Uterus (tissue), 4 donors: ENCODE measurements around the gene ATG13. TPM values are rescaled to one million over a fixed set of nuclear protein-coding genes. Genes with fewer than 3 reads are reported as not detected.

ENCODE experiments used
- DNase-seq, 2 donors: peaks; one replicate each; pipeline ENCODE4 v3.0.0-alpha.2; 2019 to 2020
- H3K27ac ChIP-seq, 2 donors: fragments of 200-600 bp; sonication (generic); 1 replicate in 1 of 2; 2 replicates in 1 of 2; pipeline ENCODE4 v1.5.1; 2016 to 2018
- H3K27me3 ChIP-seq, 2 donors: fragments of 200-600 bp; sonication (generic); one replicate each; pipeline ENCODE4 v1.5.1; 2018 to 2019; ENCODE audit warnings: control low read depth in 1 of 2
- H3K36me3 ChIP-seq, 2 donors: fragments of 200-600 bp; sonication (generic); one replicate each; pipeline ENCODE4 v1.5.1; 2019; ENCODE audit warnings: control low read depth in 1 of 2
- H3K4me1 ChIP-seq, 2 donors: fragments of 200-600 bp; sonication (generic); one replicate each; pipeline ENCODE4 v1.5.1; 2018 to 2019; ENCODE audit warnings: control low read depth in 1 of 2
- H3K4me3 ChIP-seq, 2 donors: fragments of 200-600 bp; sonication (generic); 1 replicate in 1 of 2; 2 replicates in 1 of 2; pipeline ENCODE4 v1.5.1; 2018 to 2019; ENCODE audit warnings: mild to moderate bottlenecking in 1 of 2
- H3K9me3 ChIP-seq, 2 donors: fragments of 200-600 bp; sonication (generic); one replicate each; pipeline ENCODE4 v1.5.1; 2019; ENCODE audit warnings: control low read depth in 1 of 2
- POLR2A ChIP-seq, 2 donors: fragments of 450-650 bp; IDR thresholded peaks; one replicate each; pipeline ENCODE4 v1.6.1; 2016; ENCODE audit warnings: antibody characterized with exemption in 2 of 2, mild to moderate bottlenecking in 1 of 2, moderate library complexity in 1 of 2
- intact Hi-C: fragments of 100-400 bp; cut with DNase I; formaldehyde crosslinking; loops from one replicate; pipeline ENCODE4 v1.15.1; 2023; ENCODE audit warnings: low total_unique reads
- total RNA-seq, 4 donors: library from RNA; depleted of rRNA in 3 of 4; stranded (reverse); fragments of >200 nt in 3 of 4; gene quantifications; one replicate each; pipeline versions ENCODE4 v1.1.0 to v1.2.4, GENCODE V29; 2014 to 2023
- TF ChIP-seq, protein P1 (sequence below), 4 experiments: fragments of 200-600 bp in 2 of 4; fragments of 450-650 bp in 2 of 4; sonication (generic) in 2 of 4; IDR thresholded peaks; one replicate each; pipeline ENCODE4 v1.5.1; 2016 to 2019; ENCODE audit warnings: antibody characterized with exemption in 4 of 4, mild to moderate bottlenecking in 2 of 4, moderate library complexity in 1 of 4
- donor health status: DM: yes; HTN: yes; CAD: no.

The ATG13 gene
- total RNA-seq, 4 donors from 2014 or later: 51.8 to 102 (median 68.3) TPM

DNA sequence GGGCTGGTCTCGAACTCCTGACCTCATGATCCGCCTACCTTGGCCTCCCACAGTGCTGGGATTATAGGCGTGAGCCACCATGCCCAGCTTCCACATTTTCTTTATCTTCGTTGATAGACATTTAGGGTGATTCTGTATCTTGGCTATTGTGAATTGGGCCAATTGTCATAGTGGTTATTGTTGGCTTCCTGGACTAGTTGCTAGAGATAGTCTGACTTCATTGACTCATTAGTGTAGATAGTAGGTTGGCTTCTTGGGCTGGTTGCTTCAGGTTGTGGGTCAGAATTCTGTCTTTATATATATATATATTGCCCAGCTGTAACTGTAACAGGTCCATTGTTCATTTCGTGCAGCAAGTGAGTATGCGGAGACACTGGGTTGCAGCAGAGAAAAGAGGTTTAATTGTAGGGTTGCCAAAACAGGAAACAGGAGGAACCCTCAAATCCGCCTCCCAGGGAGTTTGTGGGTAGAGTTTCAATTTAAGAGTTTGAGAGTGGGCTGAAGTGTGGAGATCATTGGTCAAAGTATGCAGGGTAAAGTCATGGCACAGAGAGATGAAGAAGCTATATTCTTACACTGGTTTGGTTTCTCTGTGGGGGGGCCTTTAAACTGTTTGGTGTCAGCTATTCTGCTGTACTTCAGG lies 22.0 kb downstream of the ATG13 start:
- intact Hi-C loops: no loop called here
- no peaks in the 10 kb centered on the region for H3K27me3 ChIP-seq
- H3K4me1 ChIP-seq: no peaks in the 10 kb centered on the region
- H3K36me3 ChIP-seq: no peaks in the 10 kb centered on the region
- no peak overlapping the region for H3K4me3 ChIP-seq
- DNase-seq: no peak
- TF ChIP-seq, protein P1, sequence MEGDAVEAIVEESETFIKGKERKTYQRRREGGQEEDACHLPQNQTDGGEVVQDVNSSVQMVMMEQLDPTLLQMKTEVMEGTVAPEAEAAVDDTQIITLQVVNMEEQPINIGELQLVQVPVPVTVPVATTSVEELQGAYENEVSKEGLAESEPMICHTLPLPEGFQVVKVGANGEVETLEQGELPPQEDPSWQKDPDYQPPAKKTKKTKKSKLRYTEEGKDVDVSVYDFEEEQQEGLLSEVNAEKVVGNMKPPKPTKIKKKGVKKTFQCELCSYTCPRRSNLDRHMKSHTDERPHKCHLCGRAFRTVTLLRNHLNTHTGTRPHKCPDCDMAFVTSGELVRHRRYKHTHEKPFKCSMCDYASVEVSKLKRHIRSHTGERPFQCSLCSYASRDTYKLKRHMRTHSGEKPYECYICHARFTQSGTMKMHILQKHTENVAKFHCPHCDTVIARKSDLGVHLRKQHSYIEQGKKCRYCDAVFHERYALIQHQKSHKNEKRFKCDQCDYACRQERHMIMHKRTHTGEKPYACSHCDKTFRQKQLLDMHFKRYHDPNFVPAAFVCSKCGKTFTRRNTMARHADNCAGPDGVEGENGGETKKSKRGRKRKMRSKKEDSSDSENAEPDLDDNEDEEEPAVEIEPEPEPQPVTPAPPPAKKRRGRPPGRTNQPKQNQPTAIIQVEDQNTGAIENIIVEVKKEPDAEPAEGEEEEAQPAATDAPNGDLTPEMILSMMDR (IDR thresholded peaks at IDR 0.05): no peak
- TF ChIP-seq POLR2A (IDR thresholded peaks at IDR 0.05): no peak
- H3K9me3 ChIP-seq: no peaks in the 10 kb centered on the region
- H3K27ac ChIP-seq: no peak overlapping the region

DNA sequence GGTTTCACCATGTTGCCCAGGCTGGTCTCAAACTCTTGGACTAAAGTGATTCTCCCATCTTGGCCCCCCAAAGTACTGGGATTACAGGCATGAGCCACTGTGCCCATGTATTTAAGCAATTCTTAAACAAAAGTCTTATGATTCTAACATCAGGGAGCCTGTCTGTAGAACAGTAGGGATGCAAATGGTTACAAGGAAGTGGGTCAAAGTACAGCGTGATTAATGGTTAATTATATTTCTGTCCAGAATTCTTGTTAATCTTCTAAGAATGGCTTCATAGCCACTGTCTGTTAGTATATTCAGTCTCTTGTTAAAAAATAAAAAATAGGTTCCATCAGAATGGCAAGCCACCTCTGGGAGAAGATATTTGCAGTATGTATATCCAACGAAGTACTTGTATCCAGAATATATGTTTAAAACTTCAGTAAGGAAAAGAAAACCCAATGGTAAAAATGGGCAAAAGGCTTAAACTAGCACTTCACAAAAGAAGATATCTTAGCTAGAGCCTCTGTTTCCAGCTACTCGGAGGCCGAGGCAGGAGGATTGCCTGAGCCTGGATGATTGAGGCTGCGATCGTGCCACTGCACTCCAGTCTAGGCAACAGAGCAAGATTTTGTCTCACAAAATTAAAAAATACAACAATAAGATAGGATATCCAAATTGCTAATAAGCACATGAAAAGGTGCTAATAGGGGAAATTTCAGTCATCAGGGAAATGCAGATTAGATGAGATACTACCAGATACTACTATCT lies 22.9 kb downstream of the ATG13 start:
- Histone ChIP-seq H3K36me3 (no peaks in the 10 kb centered on the region), H3K27ac (no peak overlapping the region), H3K27me3 (no peaks in the 10 kb centered on the region), H3K4me3 (no peak overlapping the region), H3K9me3 (no peaks in the 10 kb centered on the region), H3K4me1 (no peaks in the 10 kb centered on the region)
- TF ChIP-seq POLR2A (IDR thresholded peaks at IDR 0.05): no peak
- TF ChIP-seq, protein P1 (IDR thresholded peaks at IDR 0.05): no peak
- intact Hi-C loops: no loop called here
- DNase-seq: no peak

DNA sequence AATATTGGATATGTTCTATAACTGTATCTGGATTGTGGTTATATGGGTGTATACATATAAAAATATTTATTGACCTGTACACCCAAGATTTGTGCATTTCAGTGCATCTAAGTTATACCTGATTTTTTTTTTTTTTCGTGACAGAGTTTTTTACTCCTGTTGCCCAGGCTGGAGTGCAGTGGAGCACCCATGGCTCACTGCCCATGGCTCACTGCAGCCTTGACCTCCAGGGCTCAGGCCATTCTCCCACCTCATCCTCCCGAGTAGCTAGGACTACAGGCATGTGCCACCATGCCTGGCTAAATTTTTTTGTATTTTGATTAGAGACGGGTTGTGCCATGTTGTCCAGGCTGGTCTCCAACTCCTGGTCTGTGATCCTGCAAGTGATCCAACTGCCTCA lies 24.3 kb downstream of the ATG13 start:
- intact Hi-C loops: no loop called here
- Histone ChIP-seq H3K9me3 (no peaks in the 10 kb centered on the region), H3K27ac (no peak overlapping the region), H3K36me3 (no peaks in the 10 kb centered on the region), H3K27me3 (no peaks in the 10 kb centered on the region), H3K4me1 (no peaks in the 10 kb centered on the region), H3K4me3 (no peak overlapping the region)
- TF ChIP-seq, protein P1 (IDR thresholded peaks at IDR 0.05): no peak
- TF ChIP-seq POLR2A (IDR thresholded peaks at IDR 0.05): no peak
- DNase-seq: no peak

DNA sequence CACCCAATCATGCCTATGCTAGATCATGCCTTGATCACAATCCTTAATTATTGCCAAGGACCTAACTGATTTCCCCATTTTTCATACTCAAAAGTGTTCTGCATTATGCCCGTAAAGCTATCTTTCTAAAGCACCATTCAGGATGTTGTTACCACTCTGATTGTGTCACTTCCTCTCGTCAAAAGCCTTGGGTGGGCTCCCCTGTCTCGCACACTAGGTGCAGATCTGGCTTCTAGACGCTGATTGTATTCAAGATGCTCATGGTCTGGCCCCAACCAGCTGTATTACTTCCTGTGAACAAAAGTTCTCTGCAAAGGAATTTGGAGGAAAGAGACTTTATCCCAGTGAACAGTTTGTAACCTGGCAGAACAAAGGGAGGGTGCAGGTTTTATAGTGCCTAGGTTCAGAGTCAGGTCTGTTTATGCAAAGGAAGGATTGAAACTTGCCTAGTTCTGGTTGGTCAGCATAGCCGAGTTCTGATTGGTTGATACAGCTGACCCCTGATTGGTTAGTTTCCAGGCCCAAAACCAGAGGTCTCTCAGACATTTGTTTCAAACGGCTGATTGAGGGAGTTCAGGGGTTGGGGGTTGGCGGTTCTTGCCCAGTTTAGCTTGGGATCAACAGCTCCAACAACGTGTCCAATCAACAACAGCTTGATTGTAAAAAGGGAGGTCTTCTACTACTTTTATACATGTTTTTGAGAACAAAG lies 25.4 kb downstream of the ATG13 start:
- intact Hi-C loops: no loop called here
- H3K9me3 ChIP-seq: no peaks in the 10 kb centered on the region
- no peaks in the 10 kb centered on the region for H3K27me3 ChIP-seq
- H3K4me1 ChIP-seq: no peaks in the 10 kb centered on the region
- H3K27ac ChIP-seq: no peak overlapping the region
- no peak overlapping the region for H3K4me3 ChIP-seq
- TF ChIP-seq, protein P1 (IDR thresholded peaks at IDR 0.05): no peak
- no peak for TF ChIP-seq POLR2A (IDR thresholded peaks at IDR 0.05)
- no peak for DNase-seq
- no peaks in the 10 kb centered on the region for H3K36me3 ChIP-seq

DNA sequence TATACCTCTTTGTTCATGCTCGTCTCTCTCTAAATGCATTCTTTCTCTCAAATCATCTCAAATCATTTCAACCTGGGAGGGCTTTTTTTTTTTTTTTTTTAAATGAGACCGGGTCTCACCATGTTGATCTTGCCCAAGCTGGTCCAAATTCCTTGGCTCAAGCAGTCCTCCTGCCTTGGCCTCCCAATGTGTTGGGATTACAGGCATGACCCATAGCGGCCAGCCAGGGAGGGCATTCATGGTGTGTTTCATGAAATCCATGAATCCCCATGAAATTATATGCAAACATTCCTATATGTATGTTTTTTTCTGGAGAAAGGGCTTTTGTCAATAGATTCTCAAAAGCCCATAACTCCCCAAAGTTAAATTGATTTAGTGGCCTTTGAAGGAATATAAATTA lies 26.2 kb downstream of the ATG13 start:
- Histone ChIP-seq H3K36me3 (no peaks in the 10 kb centered on the region), H3K9me3 (no peaks in the 10 kb centered on the region), H3K4me1 (no peaks in the 10 kb centered on the region), H3K4me3 (no peak overlapping the region), H3K27ac (no peak overlapping the region), H3K27me3 (no peaks in the 10 kb centered on the region)
- intact Hi-C loops: no loop called here
- TF ChIP-seq POLR2A (IDR thresholded peaks at IDR 0.05): no peak
- TF ChIP-seq, protein P1 (IDR thresholded peaks at IDR 0.05): no peak
- no peak for DNase-seq
